Tibial nerve (tissue), 4 donors: ENCODE measurements around the gene IL18R1. TPM values are rescaled to one million over a fixed set of nuclear protein-coding genes. Genes with fewer than 3 reads are reported as not detected.

Source experiments
- DNase-seq, 2 donors: peaks; one replicate each; pipeline ENCODE4 v3.0.0-alpha.2; 2019; ENCODE audit warnings: low spot score in 2 of 2
- H3K27ac ChIP-seq, 4 donors: fragments of 200-600 bp; sonication (generic) in 3 of 4; one replicate each; pipeline ENCODE4 v1.5.1; 2017 to 2019; ENCODE audit warnings: mild to moderate bottlenecking in 1 of 4
- H3K27me3 ChIP-seq, 2 donors: fragments of 200-600 bp; sonication (generic) in 1 of 2; one replicate each; pipeline versions ENCODE4 v1.5.1 to v1.6.0; 2017 to 2019
- H3K36me3 ChIP-seq, 3 donors: fragments of 200-600 bp; sonication (generic); one replicate each; pipeline ENCODE4 v1.5.1; 2018 to 2019
- H3K4me1 ChIP-seq, 4 donors: fragments of 200-600 bp; sonication (generic) in 3 of 4; one replicate each; pipeline ENCODE4 v1.5.1; 2017 to 2019
- H3K4me3 ChIP-seq, 4 donors: fragments of 200-600 bp; sonication (generic) in 3 of 4; one replicate each; pipeline ENCODE4 v1.5.1; 2017 to 2019; ENCODE audit warnings: mild to moderate bottlenecking in 1 of 4, moderate library complexity in 1 of 4
- H3K9me3 ChIP-seq, 4 donors: fragments of 200-600 bp; sonication (generic) in 3 of 4; one replicate each; pipeline ENCODE4 v1.5.1; 2017 to 2019
- CTCF ChIP-seq, 5 experiments: fragments of 200-600 bp in 3 of 5; fragments of 450-650 bp in 2 of 5; sonication (generic) in 3 of 5; IDR thresholded peaks; one replicate each; pipeline ENCODE4 v1.5.1; 2016 to 2019; ENCODE audit warnings: antibody characterized with exemption in 5 of 5, mild to moderate bottlenecking in 3 of 5, moderate library complexity in 2 of 5
- EP300 ChIP-seq, 2 donors: sonication (generic); formaldehyde crosslinking; IDR thresholded peaks; one replicate each; pipeline ENCODE4 v1.6.1; 2017; ENCODE audit warnings: antibody characterized with exemption in 2 of 2, mild to moderate bottlenecking in 1 of 2
- POLR2A ChIP-seq, 2 donors: fragments of 450-650 bp; IDR thresholded peaks; one replicate each; pipeline ENCODE4 v1.6.1; 2017; ENCODE audit warnings: antibody characterized with exemption in 2 of 2, mild to moderate bottlenecking in 2 of 2, moderate library complexity in 2 of 2
- WGBS, 2 donors: methylation state at CpG; one replicate each; pipeline ENCODE4 v1.1.5; 2018; 5-methylcytosine and 5-hydroxymethylcytosine counted together
- total RNA-seq, 4 donors: library from RNA; depleted of rRNA; stranded (reverse); fragments of >200 nt; gene quantifications; one replicate each; pipeline ENCODE4 v1.1.0, GENCODE V29; 2016

Gene IL18R1
- total RNA-seq, 4 donors from 2014 or later = 1.7 to 3.9 (median 3.8) TPM

GRCh38 chr2:102421890-102422759 is 66.5 kb downstream of the IL18R1 start:
- Histone ChIP-seq H3K27ac (no peak overlapping the region), H3K36me3 (no peaks in the 10 kb centered on the region), H3K4me1 (no peaks in the 10 kb centered on the region), H3K4me3 (no peak overlapping the region), H3K27me3 (no peaks in the 10 kb centered on the region), H3K9me3 (no peaks in the 10 kb centered on the region)
- no peak for DNase-seq
- TF ChIP-seq EP300 (IDR thresholded peaks at IDR 0.05) = no peak
- WGBS, 2 donors = 73 to 81% methylated on average over 5 of the region's 5 CpGs

- Histone ChIP-seq H3K27ac (no peak within 1 kb of the TSS), H3K4me3 (no peak within 1 kb of the TSS), H3K36me3 (no peaks in the 10 kb centered on the region), H3K4me1 (no peaks in the 10 kb centered on the region), H3K27me3 (no peaks in the 10 kb centered on the region), H3K9me3 (no peaks in the 10 kb centered on the region)
- TF ChIP-seq POLR2A (IDR thresholded peaks at IDR 0.05) (no peak), CTCF (IDR thresholded peaks at IDR 0.05) (no peak), EP300 (IDR thresholded peaks at IDR 0.05) (no peak)
- no peak for DNase-seq
- 70 to 75% methylated on average over 3 of the region's 3 CpGs for WGBS, 2 donors
Observed at GRCh38 chr2:102422910-102423309, 67.3 kb downstream of the IL18R1 start, which contains the start of gene IL18RAP. TSS of gene IL18RAP (plus strand) at chr2:102423160. CDS start at chr2:102423278, 118 bp downstream.

- no peaks in the 10 kb centered on the region for H3K27me3 ChIP-seq
- no peaks in the 10 kb centered on the region for H3K4me1 ChIP-seq
- H3K36me3 ChIP-seq = no peaks in the 10 kb centered on the region
- WGBS, 2 donors = 70 to 80% methylated on average over 2 of the region's 2 CpGs
- peaks cover 0 to 3% (median 0%) of the 10 kb centered on the region in 4 donors for H3K9me3 ChIP-seq
- H3K4me3 ChIP-seq = no peak overlapping the region
- H3K27ac ChIP-seq = no peak overlapping the region
- DNase-seq = no peak
- TF ChIP-seq CTCF (IDR thresholded peaks at IDR 0.05) (no peak), POLR2A (IDR thresholded peaks at IDR 0.05) (no peak), EP300 (IDR thresholded peaks at IDR 0.05) (no peak)
Observed at GRCh38 chr2:102423368-102423767, 67.8 kb downstream of the IL18R1 start.

- H3K36me3 ChIP-seq = no peaks in the 10 kb centered on the region
- no peak overlapping the region for H3K4me3 ChIP-seq
- H3K4me1 ChIP-seq = no peaks in the 10 kb centered on the region
- H3K27ac ChIP-seq = no peak overlapping the region
- no peak for DNase-seq
- no peaks in the 10 kb centered on the region for H3K27me3 ChIP-seq
- peaks cover 0 to 6% (median 0%) of the 10 kb centered on the region in 4 donors for H3K9me3 ChIP-seq
- TF ChIP-seq EP300 (IDR thresholded peaks at IDR 0.05) = no peak
- TF ChIP-seq CTCF (IDR thresholded peaks at IDR 0.05) = no peak
- TF ChIP-seq POLR2A (IDR thresholded peaks at IDR 0.05) = no peak
- WGBS, 2 donors = 71 to 73% methylated on average over 3 of the region's 3 CpGs
Observed at GRCh38 chr2:102424754-102425153, 69.2 kb downstream of the IL18R1 start.

GRCh38 chr2:102425441-102426132 is 70.0 kb downstream of the IL18R1 start:
- Histone ChIP-seq H3K27ac (no peak overlapping the region), H3K36me3 (no peaks in the 10 kb centered on the region), H3K9me3 (peaks cover 0 to 6% (median 0%) of the 10 kb centered on the region in 4 donors), H3K27me3 (no peaks in the 10 kb centered on the region), H3K4me1 (no peaks in the 10 kb centered on the region), H3K4me3 (no peak overlapping the region)
- no peak for DNase-seq
- WGBS, 2 donors = 36 to 37% methylated on average over 5 of the region's 5 CpGs
- TF ChIP-seq EP300 (IDR thresholded peaks at IDR 0.05) (no peak), POLR2A (IDR thresholded peaks at IDR 0.05) (no peak), CTCF (IDR thresholded peaks at IDR 0.05) (no peak)
